H1 (cell line): ENCODE measurements around the gene C12orf43. TPM values are rescaled to one million over a fixed set of nuclear protein-coding genes. Genes with fewer than 3 reads are reported as not detected.

Experiments
- CTCF ChIA-PET: fragments of 300-600 bp; sonication (Branson Sonifier 250); formaldehyde crosslinking; loops from one replicate; lab custom pipeline; 2021; ENCODE audit not compliant: partially characterized antibody; lab: Charles Lee
- POLR2A ChIA-PET: fragments of 300-600 bp; sonication (Branson Sonifier 250); formaldehyde crosslinking; loops from one replicate; lab custom pipeline; 2021; ENCODE audit warnings: inconsistent platforms; ENCODE audit not compliant: partially characterized antibody; lab: Charles Lee
- DNase-seq, 2 experiments: peaks; one replicate each; pipeline versions ENCODE4 v3.0.0 to v3.0.0-alpha.2; 2010 to 2022; ENCODE audit warnings: low spot score in 2 of 2, low read depth in 1 of 2, mixed read lengths in 1 of 2
- FAIRE-seq: peaks from 2 replicates; lab custom pipeline; 2011; peaks lifted over from hg19 to GRCh38; lab: Jason Lieb, UNC
- H2AFZ ChIP-seq: 2 replicates; pipeline ENCODE4 v1.8.1; 2012; ENCODE audit warnings: low read length, inconsistent platforms
- H2AK5ac ChIP-seq: 2 replicates; pipeline ENCODE4 v1.6.1; 2013; ENCODE audit warnings: low read depth, low read length
- H2BK120ac ChIP-seq: replicated peaks from 2 replicates; pipeline ENCODE3; 2013; ENCODE audit warnings: low read depth, low read length, inconsistent platforms
- H2BK12ac ChIP-seq: 2 replicates; pipeline ENCODE4 v1.6.1; 2013; ENCODE audit warnings: low read depth, low read length
- H2BK15ac ChIP-seq: 2 replicates; pipeline ENCODE4 v1.6.1; 2013; ENCODE audit warnings: low read length
- H2BK20ac ChIP-seq: 2 replicates; pipeline ENCODE4 v1.6.1; 2013; ENCODE audit warnings: low read length
- H2BK5ac ChIP-seq: 2 replicates; pipeline ENCODE4 v1.6.1; 2013; ENCODE audit warnings: low read depth, low read length
- H3K14ac ChIP-seq: 2 replicates; pipeline ENCODE4 v1.6.1; 2013; ENCODE audit warnings: inconsistent platforms; ENCODE audit not compliant: insufficient read length
- H3K18ac ChIP-seq: 2 replicates; pipeline ENCODE4 v1.6.1; 2013; ENCODE audit warnings: low read length; ENCODE audit errors: extremely low read depth
- H3K23ac ChIP-seq: 2 replicates; pipeline ENCODE4 v1.6.1; 2013; ENCODE audit warnings: inconsistent platforms; ENCODE audit not compliant: insufficient read length
- H3K23me2 ChIP-seq: 2 replicates; pipeline ENCODE4 v1.6.1; 2013; ENCODE audit warnings: low read depth, low read length
- H3K27ac ChIP-seq: 2 replicates; pipeline ENCODE4 v1.6.1; 2011; ENCODE audit warnings: low read depth, low read length, inconsistent platforms
- H3K27me3 ChIP-seq, 4 experiments: replicated peaks in 1 of 4; 1 replicate in 1 of 4; 2 replicates in 3 of 4; pipeline versions ENCODE4 v1.6.1 to v1.8.1; 2011 to 2013; ENCODE audit warnings: low read length in 3 of 4, mild to moderate bottlenecking in 3 of 4, inconsistent platforms in 2 of 4, mixed read lengths in 2 of 4, moderate library complexity in 1 of 4; ENCODE audit not compliant: control insufficient read depth in 3 of 4, insufficient read depth in 3 of 4; ENCODE audit errors: extremely low read depth in 1 of 4
- H3K36me3 ChIP-seq, 4 experiments: 2 replicates each; pipeline versions ENCODE4 v1.6.1 to v1.8.1; 2011 to 2013; ENCODE audit warnings: mild to moderate bottlenecking in 4 of 4, low read length in 3 of 4, moderate library complexity in 2 of 4, control low read depth in 1 of 4, inconsistent platforms in 1 of 4; ENCODE audit not compliant: insufficient read depth in 4 of 4, control insufficient read depth in 2 of 4
- H3K4ac ChIP-seq: replicated peaks from 2 replicates; pipeline ENCODE3; 2013; ENCODE audit warnings: low read length, low read depth, mixed read lengths, inconsistent platforms; ENCODE audit not compliant: insufficient read length
- H3K4me1 ChIP-seq, 4 experiments: replicated peaks in 1 of 4; 1 replicate in 1 of 4; 2 replicates in 3 of 4; pipeline versions ENCODE4 v1.6.1 to v1.8.1; 2011 to 2013; ENCODE audit warnings: low read length in 3 of 4, inconsistent platforms in 2 of 4, mixed read lengths in 1 of 4; ENCODE audit not compliant: insufficient read depth in 4 of 4, control insufficient read depth in 3 of 4
- H3K4me2 ChIP-seq, 2 experiments: 2 replicates each; pipeline versions ENCODE4 v1.6.1 to v1.8.1; 2011 to 2013; ENCODE audit warnings: low read depth in 2 of 2, low read length in 2 of 2, control low read depth in 1 of 2, inconsistent platforms in 1 of 2, mild to moderate bottlenecking in 1 of 2; ENCODE audit not compliant: insufficient read depth in 1 of 2
- H3K4me3 ChIP-seq, 4 experiments: fragments of 200-600, 300-600 bp in 1 of 4; sonication (generic), shearing (Covaris generic), sonication (Bioruptor Twin) in 1 of 4; 2 replicates each; pipeline versions ENCODE4 v1.5.1 to v1.8.1; 2011 to 2016; ENCODE audit warnings: low read length in 4 of 4, low read depth in 3 of 4, control low read depth in 2 of 4, inconsistent platforms in 2 of 4, mild to moderate bottlenecking in 2 of 4, mixed read lengths in 1 of 4, moderate library complexity in 1 of 4; ENCODE audit not compliant: insufficient read depth in 2 of 4; ENCODE audit errors: extremely low read depth in 1 of 4
- H3K56ac ChIP-seq: replicated peaks from 2 replicates; pipeline ENCODE3; 2013; ENCODE audit warnings: low read depth, mild to moderate bottlenecking, mixed read lengths, low read length, inconsistent platforms; ENCODE audit not compliant: insufficient read length
- H3K79me1 ChIP-seq: 2 replicates; pipeline ENCODE4 v1.6.1; 2013; ENCODE audit warnings: low read depth, low read length, control low read depth
- H3K79me2 ChIP-seq, 2 experiments: 2 replicates each; pipeline versions ENCODE4 v1.6.1 to v1.8.1; 2012 to 2013; ENCODE audit warnings: low read length in 2 of 2, mild to moderate bottlenecking in 2 of 2, inconsistent platforms in 1 of 2; ENCODE audit not compliant: insufficient read depth in 2 of 2, control insufficient read depth in 1 of 2
- H3K9ac ChIP-seq, 4 experiments: replicated peaks in 1 of 4; 1 replicate in 1 of 4; 2 replicates in 3 of 4; pipeline versions ENCODE4 v1.6.1 to v1.8.1; 2011 to 2013; ENCODE audit warnings: low read depth in 3 of 4, low read length in 3 of 4, control low read depth in 2 of 4, mild to moderate bottlenecking in 2 of 4, moderate library complexity in 2 of 4, inconsistent platforms in 1 of 4; ENCODE audit errors: extremely low read depth in 1 of 4
- H3K9me3 ChIP-seq, 2 experiments: 2 replicates each; pipeline versions ENCODE4 v1.6.1 to v1.8.1; 2012 to 2013; ENCODE audit warnings: mild to moderate bottlenecking in 2 of 2, moderate library complexity in 2 of 2, control low read depth in 1 of 2, inconsistent platforms in 1 of 2, low read depth in 1 of 2, low read length in 1 of 2, mixed read lengths in 1 of 2; ENCODE audit not compliant: insufficient read depth in 2 of 2
- H4K20me1 ChIP-seq, 2 experiments: replicated peaks in 1 of 2; 2 replicates each; pipeline versions ENCODE3 to v1.8.1; 2011 to 2013; ENCODE audit warnings: inconsistent platforms in 2 of 2, low read length in 2 of 2, mild to moderate bottlenecking in 1 of 2; ENCODE audit not compliant: insufficient read depth in 2 of 2, control insufficient read depth in 1 of 2
- H4K5ac ChIP-seq: 2 replicates; pipeline ENCODE4 v1.6.1; 2013; ENCODE audit warnings: low read length, low read depth, mixed read lengths, inconsistent platforms; ENCODE audit not compliant: insufficient read length
- H4K8ac ChIP-seq: 2 replicates; pipeline ENCODE4 v1.8.0; 2013; ENCODE audit warnings: mild to moderate bottlenecking, moderate library complexity, low read length, inconsistent platforms; ENCODE audit not compliant: insufficient read depth; ENCODE audit errors: extremely low read depth
- H4K91ac ChIP-seq: replicated peaks from 2 replicates; pipeline ENCODE3; 2013; ENCODE audit warnings: low read length, mixed read lengths, inconsistent platforms; ENCODE audit not compliant: insufficient read length
- MAX ChIP-seq: IDR thresholded peaks from 2 replicates; pipeline ENCODE4 v1.6.1; 2012; ENCODE audit warnings: inconsistent platforms
- POLR2A ChIP-seq, 2 experiments: IDR thresholded peaks; 1 replicate in 1 of 2; 2 replicates in 1 of 2; pipeline ENCODE4 v1.6.1; 2011; ENCODE audit warnings: low read depth in 2 of 2, low read length in 2 of 2, mild to moderate bottlenecking in 2 of 2; ENCODE audit errors: control extremely low read depth in 1 of 2
- SIRT6 ChIP-seq: IDR thresholded peaks from one replicate; pipeline ENCODE4 v1.7.1; 2012; ENCODE audit warnings: low read length, inconsistent platforms
- SP1 ChIP-seq: IDR thresholded peaks from 2 replicates; pipeline ENCODE4 v1.6.1; 2011; ENCODE audit warnings: low read depth, low read length
- TAF1 ChIP-seq: IDR thresholded peaks from 2 replicates; pipeline ENCODE4 v1.6.1; 2011; ENCODE audit warnings: mild to moderate bottlenecking, low read depth, low read length
- TAF7 ChIP-seq: optimal IDR thresholded peaks from 2 replicates; pipeline ENCODE3; 2011; ENCODE audit warnings: low read depth, mild to moderate bottlenecking, inconsistent platforms, low read length, moderate library complexity, borderline replicate concordance
- TEAD4 ChIP-seq: IDR thresholded peaks from 2 replicates; pipeline ENCODE4 v1.6.1; 2012; ENCODE audit warnings: low read depth, low read length, inconsistent platforms, mixed read lengths
- ZNF274 ChIP-seq: IDR thresholded peaks from 2 replicates; pipeline ENCODE4 v1.7.0; 2012; ENCODE audit warnings: low read length, borderline replicate concordance; ENCODE audit errors: extremely low read depth
- WGBS, 2 experiments: shearing (Covaris generic) in 1 of 2; methylation state at CpG; one replicate each; pipeline versions ENCODE4 v1.1.6 to v1.1.7; 2013 to 2015; ENCODE audit warnings: low lambda C conversion rate in 2 of 2, mixed read lengths in 2 of 2, inconsistent platforms in 1 of 2, low coverage in 1 of 2, missing lambda C conversion rate in 1 of 2; ENCODE audit not compliant: insufficient replicate concordance in 2 of 2, insufficient coverage in 1 of 2, insufficient read length in 1 of 2; ENCODE audit errors: extremely low coverage in 1 of 2, missing lambda C conversion rate in 1 of 2; 5-methylcytosine and 5-hydroxymethylcytosine counted together
- polyA plus RNA-seq, 7 experiments: library from polyadenylated mRNA; depleted of rRNA in 3 of 7; stranded (reverse) in 5 of 7; unstranded in 2 of 7; fragments of >200 nt in 5 of 7; fragments of 200-250 nt in 2 of 7; gene quantifications; 1 replicate in 5 of 7; 2 replicates in 1 of 7; 4 replicates in 1 of 7; pipeline versions ENCODE4 v1.2.1 to v1.2.3, GENCODE V29; 2011 to 2013; ENCODE audit warnings: missing spikeins in 2 of 7, mixed read lengths in 2 of 7
- total RNA-seq: library from RNA; stranded (reverse); fragmentation: NEBNext Ultra II Directional; extraction: Animal tissue kit (Norgen Biotek cat#: 25700); gene quantifications from 2 replicates; pipeline ENCODE4 v1.2.1, GENCODE V29; 2021
- TF ChIP-seq, protein P1 (sequence below), 3 experiments: IDR thresholded peaks; 1 replicate in 2 of 3; 2 replicates in 1 of 3; pipeline versions ENCODE4 v1.5.1 to v1.6.1; 2011; ENCODE audit warnings: low read length in 3 of 3, mild to moderate bottlenecking in 3 of 3, inconsistent platforms in 2 of 3, low read depth in 1 of 3, moderate library complexity in 1 of 3; ENCODE audit not compliant: insufficient read depth in 1 of 3; ENCODE audit errors: control extremely low read depth in 1 of 3

The C12orf43 gene
- total and polyA plus RNA-seq, 2 of the 8 experiments (the other 6 are each of a cell fraction or from before 2014, with no cell fraction given), result 9.2 to 22.3 TPM

DNA sequence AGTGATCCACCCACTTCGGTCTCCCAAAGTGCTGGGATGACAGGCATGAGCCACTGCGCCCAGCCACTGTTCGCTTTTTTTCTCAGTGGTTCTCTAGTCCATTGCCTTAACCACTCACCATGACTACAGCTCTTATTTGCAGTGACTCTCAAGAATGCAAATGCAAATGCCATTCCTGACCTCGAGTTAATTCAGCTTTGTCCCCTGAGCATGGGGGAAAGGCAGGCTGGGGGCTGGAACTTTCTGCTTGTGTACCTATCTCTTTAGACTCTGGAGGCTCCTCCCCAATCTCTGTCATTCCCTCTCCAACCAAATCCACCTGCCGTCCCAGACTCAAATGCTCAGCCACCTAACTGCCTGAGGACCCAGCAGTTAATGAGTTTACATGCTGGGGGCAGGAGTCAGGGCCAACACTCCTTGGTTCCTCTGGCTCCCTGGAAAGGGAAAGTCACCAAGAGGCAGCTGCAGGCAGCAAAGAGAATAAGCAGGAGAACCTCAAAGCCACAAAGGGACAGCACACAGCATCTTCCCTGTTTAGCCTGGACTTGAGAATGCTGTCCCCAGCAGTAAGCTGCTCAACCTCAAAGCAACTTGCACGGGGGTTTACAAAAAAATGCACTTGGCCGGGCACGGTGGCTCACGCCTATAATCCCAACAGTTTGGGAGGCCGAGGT lies 43.3 kb downstream of the C12orf43 start:
- peak overlapping the region; percentile 8 to 9; a peak in 1 of 4 replicates for H3K4me2 ChIP-seq
- no peaks in the 10 kb centered on the region for H3K27me3 ChIP-seq
- H2BK15ac ChIP-seq, result no peak overlapping the region
- peak in 1 of 2 experiments; percentile 67 for DNase-seq
- H3K9ac ChIP-seq, result peak overlapping the region in 1 of 4 experiments; percentile 13; a peak in 1 of 7 replicates
- H2AK5ac ChIP-seq, result no peak overlapping the region
- peak overlapping the region; percentile 54 for H3K27ac ChIP-seq
- ChIA-PET POLR2A (interaction anchor here (0.5 to 1.0 kb wide), 6 partner anchors 11 to 242 kb away, joined by 3 read pairs; no protein-coding TSS in a partner anchor), CTCF (interaction anchor here (0.6 to 3.5 kb wide), 27 partner anchors 9 to 740 kb away, joined by 3 to 34 read pairs (median 5); partner anchors contain the start of gene C12orf43)
- H4K91ac ChIP-seq, result no peak overlapping the region
- H3K4ac ChIP-seq, result no peak overlapping the region
- H3K23me2 ChIP-seq, result no peaks in the 10 kb centered on the region
- H4K20me1 ChIP-seq, result no peaks in the 10 kb centered on the region
- no peak overlapping the region for H3K23ac ChIP-seq
- no peak overlapping the region for H2BK12ac ChIP-seq
- H2AFZ ChIP-seq, result peak overlapping the region; percentile 43
- no peak overlapping the region for H3K14ac ChIP-seq
- no peaks in the 10 kb centered on the region for H3K36me3 ChIP-seq
- no peak overlapping the region for H3K4me3 ChIP-seq
- H2BK20ac ChIP-seq, result no peak overlapping the region
- no peaks in the 10 kb centered on the region for H3K9me3 ChIP-seq
- FAIRE-seq, result no peak
- no peak overlapping the region for H2BK5ac ChIP-seq
- H3K79me2 ChIP-seq, result no peaks in the 10 kb centered on the region
- no peak overlapping the region for H2BK120ac ChIP-seq
- H4K8ac ChIP-seq, result no peak overlapping the region; the same call in 1 of the 2 replicates
- H3K4me1 ChIP-seq, result peaks cover 0 to 3% (median under 1%) of the 10 kb centered on the region in 4 experiments; a peak in 3 of 7 replicates
- 76% methylated on average over 10 of the region's 10 CpGs; no CpG with 5 or more reads in 1 of the 2 experiments for WGBS, 2 experiments
- H3K56ac ChIP-seq, result no peak overlapping the region
- no peaks in the 10 kb centered on the region for H3K79me1 ChIP-seq
- no peak overlapping the region for H3K18ac ChIP-seq
- peak overlapping the region; percentile 4 for H4K5ac ChIP-seq
- 0 out of 2 replicates have a peak, but pooled peaks have one; percentile 50 for TF ChIP-seq TEAD4
- peak; percentile 43; the same call in 1 of the 2 replicates for TF ChIP-seq TAF1
- peak in 1 of 2 experiments; percentile 32; a peak in 1 of 3 replicates for TF ChIP-seq POLR2A (IDR thresholded peaks at IDR 0.05; ENCODE audit: control extremely low read depth in 1 of 2, low read depth in 2 of 2, low read length in 2 of 2)
- TF ChIP-seq SIRT6, result no peak
- no peak for TF ChIP-seq TAF7
- 0 out of 2 replicates have a peak, but pooled peaks have one; percentile 7 for TF ChIP-seq MAX
- TF ChIP-seq, protein P1, sequence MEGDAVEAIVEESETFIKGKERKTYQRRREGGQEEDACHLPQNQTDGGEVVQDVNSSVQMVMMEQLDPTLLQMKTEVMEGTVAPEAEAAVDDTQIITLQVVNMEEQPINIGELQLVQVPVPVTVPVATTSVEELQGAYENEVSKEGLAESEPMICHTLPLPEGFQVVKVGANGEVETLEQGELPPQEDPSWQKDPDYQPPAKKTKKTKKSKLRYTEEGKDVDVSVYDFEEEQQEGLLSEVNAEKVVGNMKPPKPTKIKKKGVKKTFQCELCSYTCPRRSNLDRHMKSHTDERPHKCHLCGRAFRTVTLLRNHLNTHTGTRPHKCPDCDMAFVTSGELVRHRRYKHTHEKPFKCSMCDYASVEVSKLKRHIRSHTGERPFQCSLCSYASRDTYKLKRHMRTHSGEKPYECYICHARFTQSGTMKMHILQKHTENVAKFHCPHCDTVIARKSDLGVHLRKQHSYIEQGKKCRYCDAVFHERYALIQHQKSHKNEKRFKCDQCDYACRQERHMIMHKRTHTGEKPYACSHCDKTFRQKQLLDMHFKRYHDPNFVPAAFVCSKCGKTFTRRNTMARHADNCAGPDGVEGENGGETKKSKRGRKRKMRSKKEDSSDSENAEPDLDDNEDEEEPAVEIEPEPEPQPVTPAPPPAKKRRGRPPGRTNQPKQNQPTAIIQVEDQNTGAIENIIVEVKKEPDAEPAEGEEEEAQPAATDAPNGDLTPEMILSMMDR (IDR thresholded peaks at IDR 0.05; ENCODE audit: control extremely low read depth in 1 of 3, insufficient read depth in 1 of 3, low read depth in 1 of 3, low read length in 3 of 3), result no peak
- TF ChIP-seq SP1, result peak; percentile 48; the same call in 1 of the 2 replicates
- TF ChIP-seq ZNF274, result no peak
